HepG2 (cell line): ENCODE results near the gene RABL6.

Source experiments
- ATF7-NPFF ChIP-seq: sonication (generic); formaldehyde crosslinking; IDR thresholded peaks from 2 replicates; pipeline ENCODE4 v1.8.1; 2023; ENCODE audit warnings: mild to moderate bottlenecking, low read depth, missing genetic modification reagents, moderate library complexity
- EP300 ChIP-seq, 3 experiments: sonication (generic) in 1 of 3; formaldehyde crosslinking in 1 of 3; IDR thresholded peaks; 2 replicates each; pipeline versions ENCODE4 v1.5.1 to v1.6.1; 2011 to 2020; ENCODE audit warnings: low read depth in 2 of 3, low read length in 2 of 3, borderline replicate concordance in 1 of 3, improper control_type of control experiment in 1 of 3, mild to moderate bottlenecking in 1 of 3, missing genetic modification reagents in 1 of 3, moderate library complexity in 1 of 3
- FOXK1 ChIP-seq: sonication (generic); formaldehyde crosslinking; IDR thresholded peaks from 2 replicates; pipeline ENCODE4 v1.4.0; 2020; ENCODE audit warnings: low read depth, missing genetic modification reagents, borderline replicate concordance
- IRF1 ChIP-seq: sonication (generic); formaldehyde crosslinking; IDR thresholded peaks from 2 replicates; pipeline ENCODE4 v1.4.0; 2020; ENCODE audit warnings: low read depth, mild to moderate bottlenecking, missing genetic modification reagents
- KDM1A ChIP-seq: IDR thresholded peaks from 2 replicates; pipeline ENCODE4 v1.6.1; 2016; ENCODE audit warnings: missing compliant biosample characterization
- MBD4 ChIP-seq: IDR thresholded peaks from 2 replicates; pipeline ENCODE4 v1.6.1; 2012; ENCODE audit warnings: low read length, inconsistent platforms, borderline replicate concordance
- POLR2A ChIP-seq, 2 experiments: IDR thresholded peaks; 2 replicates each; pipeline ENCODE4 v1.6.1; 2011; ENCODE audit warnings: low read depth in 2 of 2, low read length in 2 of 2, mild to moderate bottlenecking in 1 of 2, moderate library complexity in 1 of 2; ENCODE audit not compliant: insufficient read depth in 1 of 2
- SIN3B ChIP-seq: fragments of 150-350 bp; IDR thresholded peaks from 2 replicates; pipeline ENCODE4 v1.6.1; 2014; ENCODE audit warnings: low read length
- TERF1 ChIP-seq: sonication (generic); formaldehyde crosslinking; IDR thresholded peaks from 2 replicates; pipeline ENCODE4 v1.8.0; 2022; ENCODE audit warnings: mild to moderate bottlenecking, missing genetic modification reagents, moderate library complexity
- ZIK1 ChIP-seq: sonication (generic); formaldehyde crosslinking; IDR thresholded peaks from 2 replicates; pipeline ENCODE4 v1.5.0; 2020; ENCODE audit warnings: mild to moderate bottlenecking, low read depth, missing genetic modification reagents, borderline replicate concordance
- ZNF597 ChIP-seq: sonication (generic); formaldehyde crosslinking; IDR thresholded peaks from 2 replicates; pipeline ENCODE4 v1.5.0; 2020; ENCODE audit warnings: missing genetic modification reagents
- TF ChIP-seq, protein P1 (sequence below): sonication (generic); formaldehyde crosslinking; IDR thresholded peaks from 2 replicates; pipeline ENCODE4 v1.5.0; 2020; ENCODE audit warnings: mild to moderate bottlenecking, missing genetic modification reagents, moderate library complexity

GRCh38 chr9:136773386-136774044, 34.2 kb upstream of the RABL6 start:
- TF ChIP-seq FOXK1 (CRISPR knock-in tag) (no peak), EP300 (IDR thresholded peaks at IDR 0.05; ENCODE audit: low read depth in 2 of 2, low read length in 2 of 2) (no peak), EP300 (CRISPR knock-in tag; IDR thresholded peaks at IDR 0.05; ENCODE audit: borderline replicate concordance) (no peak), KDM1A (no peak), POLR2A (IDR thresholded peaks at IDR 0.05; ENCODE audit: insufficient read depth in 1 of 2, low read depth in 2 of 2, low read length in 2 of 2) (no peak), ZIK1 (no peak), IRF1 (CRISPR knock-in tag) (no peak), ATF7-NPFF (no peak), MBD4 (no peak), SIN3B (no peak), ZNF597 (CRISPR knock-in tag) (no peak), TERF1 (CRISPR knock-in tag) (no peak)
- TF ChIP-seq, protein P1, sequence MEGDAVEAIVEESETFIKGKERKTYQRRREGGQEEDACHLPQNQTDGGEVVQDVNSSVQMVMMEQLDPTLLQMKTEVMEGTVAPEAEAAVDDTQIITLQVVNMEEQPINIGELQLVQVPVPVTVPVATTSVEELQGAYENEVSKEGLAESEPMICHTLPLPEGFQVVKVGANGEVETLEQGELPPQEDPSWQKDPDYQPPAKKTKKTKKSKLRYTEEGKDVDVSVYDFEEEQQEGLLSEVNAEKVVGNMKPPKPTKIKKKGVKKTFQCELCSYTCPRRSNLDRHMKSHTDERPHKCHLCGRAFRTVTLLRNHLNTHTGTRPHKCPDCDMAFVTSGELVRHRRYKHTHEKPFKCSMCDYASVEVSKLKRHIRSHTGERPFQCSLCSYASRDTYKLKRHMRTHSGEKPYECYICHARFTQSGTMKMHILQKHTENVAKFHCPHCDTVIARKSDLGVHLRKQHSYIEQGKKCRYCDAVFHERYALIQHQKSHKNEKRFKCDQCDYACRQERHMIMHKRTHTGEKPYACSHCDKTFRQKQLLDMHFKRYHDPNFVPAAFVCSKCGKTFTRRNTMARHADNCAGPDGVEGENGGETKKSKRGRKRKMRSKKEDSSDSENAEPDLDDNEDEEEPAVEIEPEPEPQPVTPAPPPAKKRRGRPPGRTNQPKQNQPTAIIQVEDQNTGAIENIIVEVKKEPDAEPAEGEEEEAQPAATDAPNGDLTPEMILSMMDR (CRISPR knock-in tag): no peak
